B cell (primary cell): ENCODE results near the gene MBNL2. TPM values are rescaled to one million over a fixed set of nuclear protein-coding genes. Genes with fewer than 3 reads are reported as not detected.

Experiments
- ATAC-seq: fragments of 200-7000 bp; cut with Tn5 transposase; one replicate; pipeline ENCODE4 v1.10.0; 2021; ENCODE audit warnings: low read depth, mild to moderate bottlenecking, moderate number of reproducible peaks, moderate library complexity
- CTCF ChIA-PET: fragments of 350-600 bp; sonication (Branson Sonifier 250); formaldehyde crosslinking; loops from one replicate; lab custom pipeline; 2021; ENCODE audit warnings: antibody characterized with exemption, inconsistent platforms; lab: Charles Lee
- POLR2A ChIA-PET: fragments of 350-600 bp; sonication (Branson Sonifier 250); formaldehyde crosslinking; loops from one replicate; lab custom pipeline; 2021; ENCODE audit warnings: antibody characterized with exemption; lab: Charles Lee
- DNase-seq: peaks from one replicate; pipeline ENCODE4 v3.0.0; 2013
- H2AFZ ChIP-seq: 2 replicates; pipeline ENCODE4 v1.6.1; 2012; ENCODE audit warnings: mild to moderate bottlenecking, low read depth, low read length; ENCODE audit not compliant: insufficient read depth, poor library complexity, severe bottlenecking
- H3K27ac ChIP-seq, 2 donors: 1 replicate in 1 of 2; 2 replicates in 1 of 2; pipeline ENCODE4 v1.5.1; 2012 to 2013; ENCODE audit warnings: low read length in 2 of 2, mild to moderate bottlenecking in 2 of 2, moderate library complexity in 1 of 2
- H3K27me3 ChIP-seq, 4 experiments: fragments of 200-600 bp in 1 of 4; sonication (generic) in 1 of 4; replicated peaks in 1 of 4; 1 replicate in 2 of 4; 2 replicates in 2 of 4; pipeline versions ENCODE4 v1.6.1 to v1.7.0; 2013 to 2016; ENCODE audit warnings: low read length in 3 of 4, mild to moderate bottlenecking in 2 of 4, mixed read lengths in 1 of 4, moderate library complexity in 1 of 4; ENCODE audit not compliant: insufficient read depth in 4 of 4, control insufficient read depth in 3 of 4; ENCODE audit errors: control extremely low read depth in 1 of 4
- H3K36me3 ChIP-seq, 2 experiments: replicated peaks in 1 of 2; 1 replicate in 1 of 2; 2 replicates in 1 of 2; pipeline versions ENCODE4 v1.6.1 to v1.7.1; 2013; ENCODE audit warnings: low read length in 1 of 2; ENCODE audit not compliant: insufficient read depth in 2 of 2, control insufficient read depth in 1 of 2; ENCODE audit errors: control extremely low read depth in 1 of 2, extremely low read depth in 1 of 2
- H3K4me1 ChIP-seq, 2 donors: fragments of 200-600 bp in 1 of 2; sonication (generic) in 1 of 2; 1 replicate in 1 of 2; 2 replicates in 1 of 2; pipeline versions ENCODE4 v1.5.1 to v1.6.1; 2013 to 2017; ENCODE audit warnings: low read length in 2 of 2; ENCODE audit not compliant: control insufficient read depth in 2 of 2, insufficient read depth in 2 of 2
- H3K4me2 ChIP-seq: replicated peaks from 2 replicates; pipeline ENCODE3; 2012; ENCODE audit warnings: mild to moderate bottlenecking, low read depth, low read length; ENCODE audit not compliant: poor library complexity, severe bottlenecking
- H3K4me3 ChIP-seq, 5 experiments: fragments of 200-600 bp in 1 of 5; sonication (generic) in 1 of 5; 1 replicate in 3 of 5; 2 replicates in 2 of 5; pipeline versions ENCODE4 v1.5.1 to v1.7.0; 2011 to 2016; ENCODE audit warnings: low read length in 4 of 5, mild to moderate bottlenecking in 4 of 5, low read depth in 2 of 5, control low read depth in 1 of 5, moderate library complexity in 1 of 5; ENCODE audit not compliant: insufficient read depth in 1 of 5; ENCODE audit errors: control extremely low read depth in 1 of 5, extremely low read depth in 1 of 5
- H3K79me2 ChIP-seq: fragments of 200-600 bp; sonication (generic); one replicate; pipeline ENCODE4 v1.6.0; 2016; ENCODE audit warnings: low read length; ENCODE audit not compliant: control insufficient read depth, insufficient read depth
- H3K9ac ChIP-seq: fragments of 200-600 bp; sonication (generic); 2 replicates; pipeline ENCODE4 v1.6.1; 2017; ENCODE audit warnings: mild to moderate bottlenecking, low read length, moderate library complexity
- H3K9me3 ChIP-seq, 3 donors: one replicate each; pipeline versions ENCODE4 v1.6.1 to v1.7.1; 2013; ENCODE audit warnings: low read length in 2 of 3; ENCODE audit not compliant: control insufficient read depth in 2 of 3, insufficient read depth in 1 of 3; ENCODE audit errors: control extremely low read depth in 1 of 3
- H4K20me1 ChIP-seq: 2 replicates; pipeline ENCODE4 v1.6.0; 2012; ENCODE audit warnings: mild to moderate bottlenecking, low read length; ENCODE audit not compliant: insufficient read depth, control insufficient read depth, poor library complexity, severe bottlenecking
- H3K27ac Mint-ChIP-seq: one replicate; pipeline ENCODE4 v1.8.0; 2021; ENCODE audit warnings: mixed read lengths
- H3K27me3 Mint-ChIP-seq: one replicate; pipeline ENCODE4 v1.8.0; 2021; ENCODE audit warnings: mixed read lengths
- H3K4me1 Mint-ChIP-seq: one replicate; pipeline ENCODE4 v1.8.0; 2021; ENCODE audit warnings: mixed read lengths
- H3K4me3 Mint-ChIP-seq: one replicate; pipeline ENCODE4 v1.8.0; 2021; ENCODE audit warnings: mixed read lengths
- H3K9me3 Mint-ChIP-seq: one replicate; pipeline ENCODE4 v1.8.0; 2022; ENCODE audit warnings: mixed read lengths; ENCODE audit not compliant: insufficient read depth
- CTCF ChIP-seq: fragments of 200-600 bp; IDR thresholded peaks from one replicate; pipeline ENCODE4 v1.8.0; 2022; ENCODE audit warnings: antibody characterized with exemption, mild to moderate bottlenecking
- EZH2 ChIP-seq: IDR thresholded peaks from 2 replicates; pipeline ENCODE4 v1.6.1; 2012; ENCODE audit warnings: borderline replicate concordance, low read depth, mild to moderate bottlenecking, moderate library complexity, low read length; ENCODE audit not compliant: insufficient read depth, poor library complexity, severe bottlenecking
- WGBS: methylation state at CpG from one replicate; pipeline ENCODE4 v1.1.5; 2013; ENCODE audit warnings: missing lambda C conversion rate; ENCODE audit not compliant: insufficient coverage; 5-methylcytosine and 5-hydroxymethylcytosine counted together
- intact Hi-C: fragments of 100-400 bp; cut with micrococcal nuclease; formaldehyde crosslinking; loops from one replicate; pipeline ENCODE4 v1.10.0; 2022
- polyA plus RNA-seq: library from polyadenylated mRNA; depleted of rRNA; stranded (reverse); fragments of >200 nt; gene quantifications from 2 replicates; pipeline ENCODE4 v1.2.3, GENCODE V29; 2012
- total RNA-seq, 2 donors: library from RNA; stranded (reverse); fragments of 120-200 nt in 1 of 2; gene quantifications; 1 replicate in 1 of 2; 2 replicates in 1 of 2; pipeline versions ENCODE4 v1.2.3 to v1.2.4, GENCODE V29; 2013 to 2022

Gene MBNL2
- total and polyA plus RNA-seq, 2 donors (not counting 1 experiment from before 2014, with no cell fraction given) = 6.9 to 50.1 TPM

- H3K27me3 Mint-ChIP-seq = no peaks in the 10 kb centered on the region
- WGBS = 0% methylated on average over 45 of the region's 50 CpGs
- peak overlapping the region; percentile 99 for H3K4me3 Mint-ChIP-seq
- H3K4me2 ChIP-seq = peak overlapping the region; percentile 100
- peak overlapping the region; percentile 73 to 100 (median 94) for H3K4me3 ChIP-seq
- peaks cover 30% of the 10 kb centered on the region for H3K4me1 Mint-ChIP-seq
- no peaks in the 10 kb centered on the region for H3K36me3 ChIP-seq
- peak overlapping the region; percentile 100 for H3K9ac ChIP-seq
- H4K20me1 ChIP-seq = no peaks in the 10 kb centered on the region
- peak overlapping the region; percentile 96 for H2AFZ ChIP-seq
- ATAC-seq (peak; percentile 68), DNase-seq (peak; percentile 100)
- intact Hi-C loops = loop anchor here (1.0 to 10.0 kb wide), 7 partner anchors 27 to 1769 kb away; partner anchors contain the start of genes DNAJC3, MBNL2 and UBAC2
- no peaks in the 10 kb centered on the region for H3K27me3 ChIP-seq
- no peaks in the 10 kb centered on the region for H3K9me3 Mint-ChIP-seq
- TF ChIP-seq CTCF (no peak), EZH2 (no peak)
- peak overlapping the region; percentile 93 to 100 for H3K27ac ChIP-seq
- peaks cover 9 to 11% of the 10 kb centered on the region in 2 donors for H3K4me1 ChIP-seq
- H3K27ac Mint-ChIP-seq = peak overlapping the region; percentile 99
- POLR2A ChIA-PET = interaction anchor here (0.8 to 1.1 kb wide), 2 partner anchors 210 to 1756 kb away, joined by 3 read pairs; partner anchors contain the start of gene DNAJC3
- CTCF ChIA-PET = interaction anchor here (0.9 to 1.2 kb wide), 2 partner anchors 23 to 554 kb away, joined by 3 to 4 read pairs; no protein-coding TSS in a partner anchor
- H3K79me2 ChIP-seq = peaks cover 23% of the 10 kb centered on the region
- H3K9me3 ChIP-seq = no peaks in the 10 kb centered on the region
These were observed 211.0 kb downstream of the MBNL2 start for GRCh38 chr13:97432917-97433726.
